ENCODE measurements around the gene LIMD2.

The LIMD2 gene

GRCh38 chr17:63700528-63701455 lies 867 bp upstream of the LIMD2 start:
- no peak for FAIRE-seq

- FAIRE-seq: no peak
Observed at GRCh38 chr17:63698886-63699637, 863 bp downstream of the LIMD2 start.

- FAIRE-seq: no peak
Observed at GRCh38 chr17:63698381-63698885, 1.5 kb downstream of the LIMD2 start.

GRCh38 chr17:63697341-63698286 lies 2.3 kb downstream of the LIMD2 start:
- no peak for FAIRE-seq

GRCh38 chr17:63696381-63696961 lies 3.5 kb downstream of the LIMD2 start:
- no peak for FAIRE-seq

- no peak for FAIRE-seq
Observed at GRCh38 chr17:63695889-63696288, 4.0 kb downstream of the LIMD2 start.

GRCh38 chr17:63694950-63695773 lies 4.8 kb downstream of the LIMD2 start:
- FAIRE-seq: no peak

- FAIRE-seq: no peak
Observed at GRCh38 chr17:63694229-63694949, 5.5 kb downstream of the LIMD2 start.

- FAIRE-seq: no peak
Observed at GRCh38 chr17:63693411-63694113, 6.4 kb downstream of the LIMD2 start.

GRCh38 chr17:63692195-63692816 lies 7.6 kb downstream of the LIMD2 start:
- FAIRE-seq: no peak

- no peak for FAIRE-seq
Observed at GRCh38 chr17:63689479-63689878, 10.4 kb downstream of the LIMD2 start.

- FAIRE-seq: no peak
Observed at GRCh38 chr17:63688396-63689020, 11.4 kb downstream of the LIMD2 start.

- FAIRE-seq: no peak
Observed at GRCh38 chr17:63686138-63686685, 13.7 kb downstream of the LIMD2 start.

- no peak for FAIRE-seq
Observed at GRCh38 chr17:63685578-63685977, 14.3 kb downstream of the LIMD2 start.

- FAIRE-seq: no peak
Observed at GRCh38 chr17:63685041-63685440, 14.9 kb downstream of the LIMD2 start.

GRCh38 chr17:63682981-63683380 lies 16.9 kb downstream of the LIMD2 start:
- no peak for FAIRE-seq

GRCh38 chr17:63682441-63682840 lies 17.5 kb downstream of the LIMD2 start:
- FAIRE-seq: no peak

- no peak for FAIRE-seq
Observed at GRCh38 chr17:63681530-63681929, 18.4 kb downstream of the LIMD2 start.

- no peak for FAIRE-seq
Observed at GRCh38 chr17:63680700-63681099, 19.2 kb downstream of the LIMD2 start.
